ENCODE measurements around the gene ULK3.

GRCh38 chr15:74857082-74857655 is 14.2 kb upstream of the ULK3 start:
- TF ChIP-seq FOXM1 (IDR thresholded peaks at IDR 0.05; ENCODE audit: borderline replicate concordance, low read depth): no peak
- TF ChIP-seq RAD21 (IDR thresholded peaks at IDR 0.05; ENCODE audit: low read depth): no peak
- TF ChIP-seq TAF1 (IDR thresholded peaks at IDR 0.05; ENCODE audit: low read depth): no peak
- TF ChIP-seq EP300 (IDR thresholded peaks at IDR 0.05; ENCODE audit: borderline replicate concordance): no peak
- TF ChIP-seq MAX (IDR thresholded peaks at IDR 0.05): no peak
- no peak for TF ChIP-seq TEAD4 (IDR thresholded peaks at IDR 0.05)
- TF ChIP-seq ZBTB7A (IDR thresholded peaks at IDR 0.05; ENCODE audit: low read depth): no peak
- TF ChIP-seq CEBPB (IDR thresholded peaks at IDR 0.05): no peak
- TF ChIP-seq TCF12 (IDR thresholded peaks at IDR 0.05; ENCODE audit: low read depth): no peak
- no peak for TF ChIP-seq REST (IDR thresholded peaks at IDR 0.05; ENCODE audit: low read depth)
- TF ChIP-seq NFIC (IDR thresholded peaks at IDR 0.05): no peak
- TF ChIP-seq YY1 (IDR thresholded peaks at IDR 0.05; ENCODE audit: low read depth): no peak
- no peak for TF ChIP-seq EGR1 (IDR thresholded peaks at IDR 0.05)
